DOHH2 (cell line): Measurements from ENCODE around the gene EEIG1.

ENCODE experiments used
- H3F3A ChIP-seq: fragments of 200-600 bp; sonication (generic), shearing (Covaris generic); 2 replicates; pipeline ENCODE4 v1.6.0; 2016; ENCODE audit warnings: antibody characterized with exemption, mild to moderate bottlenecking; ENCODE audit not compliant: control insufficient read depth, insufficient read depth
- H3K27ac ChIP-seq: fragments of 200-600 bp; sonication (generic); 2 replicates; pipeline ENCODE4 v1.5.1; 2014; ENCODE audit warnings: low read depth, mild to moderate bottlenecking, low read length, moderate library complexity
- H3K27me3 ChIP-seq: fragments of 200-600 bp; sonication (generic); 2 replicates; pipeline ENCODE4 v1.6.1; 2014; ENCODE audit warnings: mild to moderate bottlenecking, low read length, mixed read lengths; ENCODE audit not compliant: control insufficient read depth
- H3K36me3 ChIP-seq: fragments of 200-600 bp; sonication (generic); 2 replicates; pipeline ENCODE4 v1.6.1; 2014; ENCODE audit warnings: mild to moderate bottlenecking, low read length, moderate library complexity, mixed read lengths; ENCODE audit not compliant: control insufficient read depth
- H3K4me1 ChIP-seq: fragments of 200-600 bp; sonication (generic); 2 replicates; pipeline ENCODE4 v1.6.1; 2014; ENCODE audit warnings: mild to moderate bottlenecking, low read length, mixed read lengths; ENCODE audit not compliant: control insufficient read depth
- H3K4me2 ChIP-seq: fragments of 200-600 bp; sonication (generic); 2 replicates; pipeline ENCODE4 v1.6.0; 2014; ENCODE audit warnings: mild to moderate bottlenecking, low read length, moderate library complexity
- H3K4me3 ChIP-seq: fragments of 200-600 bp; sonication (generic); 2 replicates; pipeline ENCODE4 v1.5.1; 2014; ENCODE audit warnings: mild to moderate bottlenecking, low read length, mixed read lengths
- H3K79me2 ChIP-seq: fragments of 200-600 bp; sonication (generic); 2 replicates; pipeline ENCODE4 v1.6.1; 2014; ENCODE audit warnings: mild to moderate bottlenecking, low read length, mixed read lengths; ENCODE audit not compliant: control insufficient read depth
- H3K9me2 ChIP-seq: fragments of 200-600 bp; sonication (generic); replicated peaks from 2 replicates; pipeline ENCODE4 v1.6.1; 2014; ENCODE audit warnings: mild to moderate bottlenecking, low read length, mixed read lengths; ENCODE audit not compliant: control insufficient read depth
- H3K9me3 ChIP-seq: fragments of 200-600 bp; sonication (generic); 2 replicates; pipeline ENCODE4 v1.6.1; 2014; ENCODE audit warnings: antibody characterized with exemption, low read length, mixed read lengths; ENCODE audit not compliant: control insufficient read depth, insufficient read depth
- H4K20me1 ChIP-seq: fragments of 200-600 bp; sonication (generic); 2 replicates; pipeline ENCODE4 v1.6.0; 2014; ENCODE audit warnings: low read depth, mild to moderate bottlenecking, antibody characterized with exemption, low read length, moderate library complexity; ENCODE audit not compliant: control insufficient read depth, insufficient read depth
- EZH2phosphoT487 ChIP-seq: fragments of 200-600 bp; sonication (generic); IDR thresholded peaks from 2 replicates; pipeline ENCODE4 v1.6.1; 2017; ENCODE audit warnings: borderline replicate concordance, mild to moderate bottlenecking, antibody characterized with exemption, low read length, moderate library complexity, mixed read lengths
- TF ChIP-seq, protein P1 (sequence below): fragments of 200-600 bp; sonication (generic); IDR thresholded peaks from one replicate; pipeline ENCODE4 v1.5.1; 2014; ENCODE audit warnings: antibody characterized with exemption, mild to moderate bottlenecking, low read depth, low read length; ENCODE audit not compliant: poor library complexity, severe bottlenecking

EEIG1 gene

DNA sequence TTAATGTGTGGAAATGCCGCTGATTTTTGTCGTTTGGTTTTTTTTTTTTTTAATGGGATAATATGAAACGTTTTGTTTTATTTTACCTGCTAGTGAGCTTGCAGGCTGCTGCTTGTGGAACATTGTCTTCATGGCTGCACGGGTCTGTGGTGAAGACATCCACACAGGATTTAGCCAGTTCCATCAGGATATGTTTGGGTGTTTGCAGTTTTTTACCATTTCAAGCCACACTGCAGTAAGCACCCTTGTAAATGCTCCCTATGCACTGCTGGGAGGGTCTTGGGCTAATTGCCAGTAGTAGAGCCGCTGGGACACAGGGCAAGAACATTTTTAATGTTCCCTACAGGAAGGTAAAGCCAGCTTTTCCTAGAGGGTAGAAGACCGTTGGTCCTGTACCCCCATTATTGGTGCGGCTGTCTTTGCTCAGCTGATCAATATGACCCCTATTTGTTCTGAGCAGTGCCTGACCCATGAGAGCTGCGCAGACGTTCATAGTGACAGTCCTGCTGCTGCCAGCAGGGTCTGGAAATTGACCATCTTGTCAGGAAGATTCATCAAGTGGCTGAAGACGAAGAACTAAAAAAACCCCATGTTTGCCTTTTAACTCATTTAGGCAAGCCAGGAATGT is 20.5 kb upstream of the EEIG1 start:
- Histone ChIP-seq H3K9me2 (no peaks in the 10 kb centered on the region), H3K4me1 (peaks cover 14% of the 10 kb centered on the region), H3K9me3 (no peaks in the 10 kb centered on the region), H3K27ac (no peak overlapping the region), H3F3A (peaks cover 7% of the 10 kb centered on the region), H3K4me3 (no peak overlapping the region), H3K4me2 (no peak overlapping the region), H4K20me1 (no peaks in the 10 kb centered on the region), H3K27me3 (no peaks in the 10 kb centered on the region), H3K79me2 (no peaks in the 10 kb centered on the region), H3K36me3 (no peaks in the 10 kb centered on the region)
- no peak for TF ChIP-seq EZH2phosphoT487
- TF ChIP-seq, protein P1, sequence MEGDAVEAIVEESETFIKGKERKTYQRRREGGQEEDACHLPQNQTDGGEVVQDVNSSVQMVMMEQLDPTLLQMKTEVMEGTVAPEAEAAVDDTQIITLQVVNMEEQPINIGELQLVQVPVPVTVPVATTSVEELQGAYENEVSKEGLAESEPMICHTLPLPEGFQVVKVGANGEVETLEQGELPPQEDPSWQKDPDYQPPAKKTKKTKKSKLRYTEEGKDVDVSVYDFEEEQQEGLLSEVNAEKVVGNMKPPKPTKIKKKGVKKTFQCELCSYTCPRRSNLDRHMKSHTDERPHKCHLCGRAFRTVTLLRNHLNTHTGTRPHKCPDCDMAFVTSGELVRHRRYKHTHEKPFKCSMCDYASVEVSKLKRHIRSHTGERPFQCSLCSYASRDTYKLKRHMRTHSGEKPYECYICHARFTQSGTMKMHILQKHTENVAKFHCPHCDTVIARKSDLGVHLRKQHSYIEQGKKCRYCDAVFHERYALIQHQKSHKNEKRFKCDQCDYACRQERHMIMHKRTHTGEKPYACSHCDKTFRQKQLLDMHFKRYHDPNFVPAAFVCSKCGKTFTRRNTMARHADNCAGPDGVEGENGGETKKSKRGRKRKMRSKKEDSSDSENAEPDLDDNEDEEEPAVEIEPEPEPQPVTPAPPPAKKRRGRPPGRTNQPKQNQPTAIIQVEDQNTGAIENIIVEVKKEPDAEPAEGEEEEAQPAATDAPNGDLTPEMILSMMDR = no peak

GRCh38 chr9:127999461-127999860 is 18.7 kb upstream of the EEIG1 start:
- Histone ChIP-seq H3K79me2 (no peaks in the 10 kb centered on the region), H3K36me3 (no peaks in the 10 kb centered on the region), H4K20me1 (no peaks in the 10 kb centered on the region), H3K27ac (peak overlapping the region; percentile 26; the same call in 1 of the 2 replicates), H3K9me3 (no peaks in the 10 kb centered on the region), H3K27me3 (no peaks in the 10 kb centered on the region), H3K4me1 (peaks cover 8% of the 10 kb centered on the region), H3K4me3 (no peak overlapping the region), H3K9me2 (no peaks in the 10 kb centered on the region), H3F3A (peaks cover 4% of the 10 kb centered on the region), H3K4me2 (peak overlapping the region; percentile 47)
- TF ChIP-seq EZH2phosphoT487 = no peak
- TF ChIP-seq, protein P1 = no peak

DNA sequence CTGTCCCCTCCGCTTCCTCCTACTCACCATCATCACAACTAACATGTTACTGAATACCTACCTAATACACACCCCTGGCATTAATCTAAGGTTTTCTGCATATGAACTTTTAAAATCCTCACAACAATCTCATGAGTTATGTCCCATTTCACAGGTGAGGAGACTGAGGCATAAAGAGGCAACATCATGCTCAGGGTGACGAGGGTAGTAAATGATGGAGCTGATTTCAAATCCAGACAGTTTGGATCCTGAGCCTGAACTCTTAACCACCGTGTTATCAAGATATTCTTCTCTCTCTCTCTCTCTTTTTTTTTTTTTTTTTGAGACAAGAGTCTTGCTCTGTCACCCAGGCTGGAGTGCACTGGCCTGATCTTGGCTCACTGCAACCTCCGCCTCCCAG is 12.9 kb upstream of the EEIG1 start:
- no peak overlapping the region for H3K4me3 ChIP-seq
- no peak overlapping the region for H3K4me2 ChIP-seq
- no peaks in the 10 kb centered on the region for H3K9me3 ChIP-seq
- no peak overlapping the region for H3K27ac ChIP-seq
- no peak for TF ChIP-seq EZH2phosphoT487
- TF ChIP-seq, protein P1 = no peak
- no peaks in the 10 kb centered on the region for H3K27me3 ChIP-seq
- no peaks in the 10 kb centered on the region for H3K36me3 ChIP-seq
- H3K4me1 ChIP-seq = peaks cover 20% of the 10 kb centered on the region
- H3F3A ChIP-seq = no peaks in the 10 kb centered on the region
- H3K9me2 ChIP-seq = no peaks in the 10 kb centered on the region
- no peaks in the 10 kb centered on the region for H3K79me2 ChIP-seq
- no peaks in the 10 kb centered on the region for H4K20me1 ChIP-seq
